Endothelial cell of umbilical vein (primary cell): ENCODE measurements around the gene DENND1A. TPM values are rescaled to one million over a fixed set of nuclear protein-coding genes. Genes with fewer than 3 reads are reported as not detected.

Experiments used
- BruUV-seq: library from RNA; stranded (reverse); fragments of 400-500 nt; replicated peaks from 2 replicates; lab custom pipeline; 2021; lab: Mats Ljungman, UMichigan
- CTCF ChIA-PET: fragments of 300-600, 350-600 bp; sonication (Branson Sonifier 250); formaldehyde crosslinking; loops from one replicate; lab custom pipeline; 2021; ENCODE audit warnings: antibody characterized with exemption, inconsistent platforms; lab: Charles Lee
- POLR2A ChIA-PET: fragments of 300-600, 350-600 bp; sonication (Branson Sonifier 250); formaldehyde crosslinking; loops from one replicate; lab custom pipeline; 2021; ENCODE audit warnings: antibody characterized with exemption, inconsistent platforms; lab: Charles Lee
- DNase-seq: peaks from one replicate; pipeline ENCODE4 v3.0.0-alpha.2; 2011; ENCODE audit warnings: low read depth, low spot score
- FAIRE-seq: peaks from 2 replicates; lab custom pipeline; 2011; peaks lifted over from hg19 to GRCh38; lab: Jason Lieb, UNC
- H2AFZ ChIP-seq: 2 replicates; pipeline ENCODE4 v1.6.0; 2012; ENCODE audit warnings: low read depth, low read length, control low read depth, inconsistent platforms
- H3K27ac ChIP-seq: 2 replicates; pipeline ENCODE4 v1.5.1; 2011; ENCODE audit warnings: low read depth, mild to moderate bottlenecking, control low read depth, low read length, moderate library complexity; ENCODE audit not compliant: insufficient read depth
- H3K27me3 ChIP-seq, 2 experiments: 2 replicates each; pipeline versions ENCODE4 v1.6.0 to v1.6.1; 2011; ENCODE audit warnings: low read length in 2 of 2, mixed read lengths in 1 of 2; ENCODE audit not compliant: control insufficient read depth in 2 of 2, insufficient read depth in 2 of 2
- H3K36me3 ChIP-seq, 2 experiments: 2 replicates in 1 of 2; 3 replicates in 1 of 2; pipeline ENCODE4 v1.5.1; 2011; ENCODE audit warnings: low read length in 2 of 2, mild to moderate bottlenecking in 1 of 2, moderate library complexity in 1 of 2; ENCODE audit not compliant: control insufficient read depth in 2 of 2, insufficient read depth in 2 of 2; ENCODE audit errors: extremely low read depth in 1 of 2
- H3K4me1 ChIP-seq: 3 replicates; pipeline ENCODE4 v1.5.1; 2011; ENCODE audit warnings: mild to moderate bottlenecking, low read length; ENCODE audit not compliant: control insufficient read depth, insufficient read depth; ENCODE audit errors: extremely low read depth
- H3K4me2 ChIP-seq: 2 replicates; pipeline ENCODE4 v1.6.1; 2011; ENCODE audit warnings: low read length, control low read depth, mixed read lengths; ENCODE audit not compliant: insufficient read depth
- H3K4me3 ChIP-seq, 3 experiments: fragments of 200-600 bp in 1 of 3; sonication (generic), shearing (Covaris generic) in 1 of 3; replicated peaks in 1 of 3; 2 replicates each; pipeline ENCODE4 v1.5.1; 2011 to 2016; ENCODE audit warnings: control low read depth in 3 of 3, low read length in 3 of 3, mild to moderate bottlenecking in 2 of 3, inconsistent platforms in 1 of 3, low read depth in 1 of 3, moderate library complexity in 1 of 3; ENCODE audit not compliant: insufficient read depth in 1 of 3
- H3K79me2 ChIP-seq: 2 replicates; pipeline ENCODE4 v1.6.0; 2012; ENCODE audit warnings: low read length, inconsistent platforms; ENCODE audit not compliant: control insufficient read depth, insufficient read depth
- H3K9ac ChIP-seq: replicated peaks from 2 replicates; pipeline ENCODE3; 2011; ENCODE audit warnings: low read length, control low read depth; ENCODE audit not compliant: insufficient read depth; ENCODE audit errors: extremely low read depth
- H3K9me1 ChIP-seq: replicated peaks from 3 replicates; pipeline ENCODE4 v1.6.0; 2011; ENCODE audit warnings: mild to moderate bottlenecking, low read length; ENCODE audit not compliant: control insufficient read depth, insufficient read depth; ENCODE audit errors: extremely low read depth
- H3K9me3 ChIP-seq: replicated peaks from 2 replicates; pipeline ENCODE4 v1.5.1; 2012; ENCODE audit warnings: low read length, inconsistent platforms; ENCODE audit not compliant: control insufficient read depth, insufficient read depth
- H4K20me1 ChIP-seq: replicated peaks from 2 replicates; pipeline ENCODE3; 2011; ENCODE audit warnings: mild to moderate bottlenecking, low read length; ENCODE audit not compliant: control insufficient read depth, insufficient read depth; ENCODE audit errors: extremely low read depth
- CTCF ChIP-seq, 2 donors: IDR thresholded peaks; 1 replicate in 1 of 2; 2 replicates in 1 of 2; pipeline ENCODE4 v1.5.1; 2011; ENCODE audit warnings: low read length in 2 of 2, mild to moderate bottlenecking in 2 of 2, moderate library complexity in 2 of 2, control low read depth in 1 of 2, inconsistent platforms in 1 of 2, low read depth in 1 of 2; ENCODE audit not compliant: insufficient read depth in 1 of 2; ENCODE audit errors: extremely low read depth in 1 of 2
- EZH2 ChIP-seq: IDR thresholded peaks from 2 replicates; pipeline ENCODE4 v1.6.1; 2012; ENCODE audit warnings: borderline replicate concordance, low read depth, mild to moderate bottlenecking, moderate library complexity, low read length, inconsistent platforms; ENCODE audit not compliant: severe bottlenecking
- FOS ChIP-seq: IDR thresholded peaks from 2 replicates; pipeline ENCODE4 v1.6.1; 2011; ENCODE audit warnings: mild to moderate bottlenecking, low read length, moderate library complexity, borderline replicate concordance; ENCODE audit not compliant: insufficient read depth
- GATA2 ChIP-seq: IDR thresholded peaks from 2 replicates; pipeline ENCODE4 v1.7.0; 2011; ENCODE audit warnings: low read depth, mild to moderate bottlenecking, moderate library complexity, mixed read lengths, low read length; ENCODE audit not compliant: insufficient read length, insufficient read depth
- JUN ChIP-seq: IDR thresholded peaks from 2 replicates; pipeline ENCODE4 v1.6.1; 2011; ENCODE audit warnings: borderline replicate concordance, low read depth; ENCODE audit not compliant: insufficient read length, insufficient read depth
- MYC ChIP-seq: IDR thresholded peaks from one replicate; pipeline ENCODE4 v1.6.1; 2011; ENCODE audit warnings: mild to moderate bottlenecking, low read depth, low read length
- POLR2A ChIP-seq: IDR thresholded peaks from 2 replicates; pipeline ENCODE4 v1.6.1; 2012; ENCODE audit warnings: low read depth, mild to moderate bottlenecking, control low read depth, low read length
- POLR2AphosphoS5 ChIP-seq: IDR thresholded peaks from 2 replicates; pipeline ENCODE4 v1.6.1; 2012; ENCODE audit warnings: low read depth, mild to moderate bottlenecking, control low read depth, low read length, moderate library complexity; ENCODE audit not compliant: insufficient read depth
- dilution Hi-C: fragments of 300-500 bp; cut with MboI; formaldehyde crosslinking; loops from one replicate; pipeline ENCODE4 v1.15.0; 2019; ENCODE audit warnings: low sequenced_read_pairs; ENCODE audit not compliant: extremely low pct_ligation_motif_present
- intact Hi-C: fragments of 100-400 bp; cut with micrococcal nuclease; formaldehyde crosslinking; loops from one replicate; pipeline ENCODE4 v1.10.0; 2022
- polyA plus RNA-seq, 4 experiments: library from polyadenylated mRNA; depleted of rRNA in 3 of 4; stranded (reverse) in 3 of 4; unstranded in 1 of 4; fragments of >200 nt; gene quantifications; 2 replicates each; pipeline versions ENCODE4 v1.2.1 to v1.2.3, GENCODE V29; 2011 to 2012; ENCODE audit warnings: missing spikeins in 1 of 4
- total RNA-seq: library from RNA; stranded (reverse); gene quantifications from 2 replicates; pipeline ENCODE4 v1.2.3, GENCODE V29; 2021
- TF ChIP-seq, protein P1 (sequence below): IDR thresholded peaks from 2 replicates; pipeline ENCODE4 v1.6.1; 2011; ENCODE audit not compliant: insufficient read depth, insufficient read length

The DENND1A gene
- total and polyA plus RNA-seq, 2 donors (not counting 3 experiments of a cell fraction or from before 2014, with no cell fraction given) = 18.5 to 24.5 TPM

DNA sequence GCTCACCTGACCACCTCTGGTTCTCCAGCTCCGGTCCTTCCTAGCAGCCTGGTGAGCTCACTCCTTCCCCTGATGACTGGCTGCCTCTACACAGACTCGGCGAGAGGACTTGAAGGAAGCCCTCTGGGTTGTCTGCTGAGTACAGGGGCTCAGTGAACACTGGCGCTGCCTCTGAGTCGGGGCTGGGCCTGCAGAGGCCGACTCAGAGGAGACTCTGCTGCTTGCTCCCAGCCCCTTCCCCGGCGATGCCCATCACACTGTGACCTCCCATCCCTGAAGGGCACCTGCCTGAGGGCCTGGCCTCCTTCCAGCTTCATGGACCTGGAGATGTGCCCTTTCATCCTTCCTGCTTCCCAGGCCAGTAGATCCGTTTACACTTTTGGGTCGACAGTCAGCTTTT is 551.9 kb downstream of the DENND1A start:
- no peak overlapping the region for H3K27ac ChIP-seq
- H4K20me1 ChIP-seq = no peaks in the 10 kb centered on the region
- peaks cover 15 to 19% of the 10 kb centered on the region in 2 experiments for H3K27me3 ChIP-seq
- no peaks in the 10 kb centered on the region for H3K4me1 ChIP-seq
- FAIRE-seq = no peak
- no peaks in the 10 kb centered on the region for H3K9me1 ChIP-seq
- H3K4me2 ChIP-seq = no peak overlapping the region
- dilution Hi-C loops (no loop called here), intact Hi-C loops (no loop called here)
- no peak overlapping the region for H2AFZ ChIP-seq
- no peaks in the 10 kb centered on the region for H3K79me2 ChIP-seq
- no peak overlapping the region for H3K4me3 ChIP-seq
- BruUV-seq = no TSS peak
- TF ChIP-seq, protein P1, sequence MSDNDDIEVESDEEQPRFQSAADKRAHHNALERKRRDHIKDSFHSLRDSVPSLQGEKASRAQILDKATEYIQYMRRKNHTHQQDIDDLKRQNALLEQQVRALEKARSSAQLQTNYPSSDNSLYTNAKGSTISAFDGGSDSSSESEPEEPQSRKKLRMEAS = no peak
- TF ChIP-seq JUN = no peak
- TF ChIP-seq CTCF (IDR thresholded peaks at IDR 0.05; ENCODE audit: extremely low read depth in 1 of 2, insufficient read depth in 1 of 2, low read depth in 1 of 2, low read length in 2 of 2) = no peak
- TF ChIP-seq POLR2AphosphoS5 = no peak
- no peak for TF ChIP-seq POLR2A
- TF ChIP-seq GATA2 = no peak
- TF ChIP-seq FOS = no peak
- TF ChIP-seq MYC = no peak
- no peak for TF ChIP-seq EZH2
- DNase-seq = no peak
- H3K36me3 ChIP-seq = no peaks in the 10 kb centered on the region
- no peaks in the 10 kb centered on the region for H3K9me3 ChIP-seq
- CTCF ChIA-PET = interaction anchor here (1.2 kb wide), 1 partner anchor 24 kb away, joined by 4 read pairs; no protein-coding TSS in a partner anchor
- H3K9ac ChIP-seq = no peak overlapping the region
- POLR2A ChIA-PET = no interaction called here
